Mucosa of rectum (tissue), 2 donors: ENCODE measurements around the gene STK39.

Experiments
- H3K27ac ChIP-seq, 2 donors: one replicate each; pipeline ENCODE4 v1.7.0; 2013; ENCODE audit warnings: inconsistent platforms in 2 of 2, low read depth in 2 of 2, low read length in 2 of 2
- H3K27me3 ChIP-seq, 2 donors: one replicate each; pipeline ENCODE4 v1.7.0; 2013; ENCODE audit warnings: low read length in 2 of 2; ENCODE audit not compliant: control insufficient read depth in 2 of 2, insufficient read depth in 2 of 2
- H3K36me3 ChIP-seq, 2 donors: one replicate each; pipeline ENCODE4 v1.7.0; 2013; ENCODE audit warnings: low read length in 2 of 2; ENCODE audit not compliant: control insufficient read depth in 2 of 2, insufficient read depth in 2 of 2
- H3K4me1 ChIP-seq, 2 donors: one replicate each; pipeline ENCODE4 v1.7.0; 2013; ENCODE audit warnings: low read length in 2 of 2, mild to moderate bottlenecking in 1 of 2; ENCODE audit not compliant: control insufficient read depth in 2 of 2, insufficient read depth in 2 of 2
- H3K4me3 ChIP-seq, 2 donors: one replicate each; pipeline ENCODE4 v1.7.0; 2013; ENCODE audit warnings: low read length in 2 of 2
- H3K9ac ChIP-seq, 2 donors: one replicate each; pipeline ENCODE4 v1.7.0; 2013; ENCODE audit warnings: low read length in 2 of 2, low read depth in 1 of 2, mild to moderate bottlenecking in 1 of 2
- H3K9me3 ChIP-seq, 2 donors: one replicate each; pipeline ENCODE4 v1.7.0; 2013; ENCODE audit warnings: low read length in 2 of 2; ENCODE audit not compliant: control insufficient read depth in 2 of 2
- donor health status: healthy.
- donor health status: Normal muscosa, but diverticular disease.

Gene STK39

GRCh38 chr2:168196764-168197180 lies 50.6 kb downstream of the STK39 start:
- Histone ChIP-seq H3K4me1 (peaks cover 28 to 47% of the 10 kb centered on the region in 2 donors), H3K9me3 (no peaks in the 10 kb centered on the region), H3K9ac (no peak overlapping the region), H3K4me3 (peak overlapping the region in 1 of 2 donors; percentile 9), H3K27me3 (no peaks in the 10 kb centered on the region), H3K27ac (peak overlapping the region; percentile 69 to 78), H3K36me3 (no peaks in the 10 kb centered on the region)

GRCh38 chr2:168194784-168195522 lies 52.4 kb downstream of the STK39 start:
- Histone ChIP-seq H3K4me3 (no peak overlapping the region), H3K27ac (no peak overlapping the region), H3K9me3 (no peaks in the 10 kb centered on the region), H3K4me1 (peaks cover 43 to 58% of the 10 kb centered on the region in 2 donors), H3K9ac (no peak overlapping the region), H3K27me3 (no peaks in the 10 kb centered on the region), H3K36me3 (no peaks in the 10 kb centered on the region)

GRCh38 chr2:168192839-168193616 lies 54.4 kb downstream of the STK39 start:
- Histone ChIP-seq H3K36me3 (no peaks in the 10 kb centered on the region), H3K9me3 (no peaks in the 10 kb centered on the region), H3K9ac (peak overlapping the region in 1 of 2 donors; percentile 41), H3K27me3 (no peaks in the 10 kb centered on the region), H3K4me3 (no peak overlapping the region), H3K4me1 (peaks cover 47 to 61% of the 10 kb centered on the region in 2 donors), H3K27ac (peak overlapping the region; percentile 77 to 89)

- Histone ChIP-seq H3K27me3 (no peaks in the 10 kb centered on the region), H3K4me1 (peaks cover 44 to 57% of the 10 kb centered on the region in 2 donors), H3K9me3 (no peaks in the 10 kb centered on the region), H3K9ac (peak overlapping the region; percentile 8 to 31), H3K27ac (peak overlapping the region; percentile 77 to 89), H3K4me3 (no peak overlapping the region), H3K36me3 (no peaks in the 10 kb centered on the region)
Observed at GRCh38 chr2:168191955-168192785, 55.2 kb downstream of the STK39 start.

GRCh38 chr2:168190590-168191336 lies 56.6 kb downstream of the STK39 start:
- no peaks in the 10 kb centered on the region for H3K27me3 ChIP-seq
- H3K9ac ChIP-seq, result peak overlapping the region in 1 of 2 donors; percentile 36
- H3K4me3 ChIP-seq, result peak overlapping the region in 1 of 2 donors; percentile 0
- peak overlapping the region; percentile 77 to 89 for H3K27ac ChIP-seq
- H3K36me3 ChIP-seq, result no peaks in the 10 kb centered on the region
- no peaks in the 10 kb centered on the region for H3K9me3 ChIP-seq
- H3K4me1 ChIP-seq, result peaks cover 48 to 59% of the 10 kb centered on the region in 2 donors

- peak overlapping the region; percentile 77 to 89 for H3K27ac ChIP-seq
- H3K9ac ChIP-seq, result peak overlapping the region in 1 of 2 donors; percentile 36
- no peaks in the 10 kb centered on the region for H3K36me3 ChIP-seq
- no peaks in the 10 kb centered on the region for H3K9me3 ChIP-seq
- H3K4me1 ChIP-seq, result peaks cover 51 to 66% of the 10 kb centered on the region in 2 donors
- H3K4me3 ChIP-seq, result peak overlapping the region; percentile 0 to 19
- no peaks in the 10 kb centered on the region for H3K27me3 ChIP-seq
Observed at GRCh38 chr2:168189835-168190569, 57.4 kb downstream of the STK39 start.

GRCh38 chr2:168188002-168188401 lies 59.4 kb downstream of the STK39 start:
- no peak overlapping the region for H3K9ac ChIP-seq
- H3K4me3 ChIP-seq, result no peak overlapping the region
- no peak overlapping the region for H3K27ac ChIP-seq
- H3K4me1 ChIP-seq, result peaks cover 41 to 63% of the 10 kb centered on the region in 2 donors
- H3K36me3 ChIP-seq, result no peaks in the 10 kb centered on the region
- H3K27me3 ChIP-seq, result no peaks in the 10 kb centered on the region
- no peaks in the 10 kb centered on the region for H3K9me3 ChIP-seq

- H3K27ac ChIP-seq, result peak overlapping the region; percentile 29 to 69
- H3K4me1 ChIP-seq, result peaks cover 26 to 51% of the 10 kb centered on the region in 2 donors
- H3K36me3 ChIP-seq, result no peaks in the 10 kb centered on the region
- no peaks in the 10 kb centered on the region for H3K9me3 ChIP-seq
- H3K9ac ChIP-seq, result peak overlapping the region in 1 of 2 donors; percentile 14
- peak overlapping the region in 1 of 2 donors; percentile 14 for H3K4me3 ChIP-seq
- H3K27me3 ChIP-seq, result no peaks in the 10 kb centered on the region
Observed at GRCh38 chr2:168186452-168186851, 60.9 kb downstream of the STK39 start.
